ENCODE results near the gene HIGD1C.

The HIGD1C gene

GRCh38 chr12:51018956-51019355 lies 66.6 kb downstream of the HIGD1C start:
- no peak for DNase-seq (ENCODE audit: low read depth in 3 of 3)

- no peak for DNase-seq (ENCODE audit: low read depth in 3 of 3)
Measured at GRCh38 chr12:51019927-51020326, 67.6 kb downstream of the HIGD1C start.

Data from stimulated activated CD4-positive, alpha-beta T cell treated with anti-CD3 and anti-CD28 coated beads, TNF-alpha, amount 100 ng/mL, for 24 hours (primary cell).